Fibroblast of lung (primary cell): Measurements from ENCODE around the gene UPF3A.

Experiments used
- CTCF ChIP-seq, 2 donors: IDR thresholded peaks in 1 of 2; conservative IDR thresholded peaks in 1 of 2; 1 replicate in 1 of 2; 2 replicates in 1 of 2; pipeline ENCODE4 v1.5.1; 2011 to 2012; ENCODE audit warnings: low read length in 2 of 2, control low read depth in 1 of 2, inconsistent platforms in 1 of 2, low read depth in 1 of 2, mild to moderate bottlenecking in 1 of 2
- EZH2 ChIP-seq: IDR thresholded peaks from 2 replicates; pipeline ENCODE4 v1.5.1; 2012; ENCODE audit warnings: low read length, control low read depth, mild to moderate bottlenecking; ENCODE audit errors: missing control alignments

GRCh38 chr13:114311387-114311786 is 30.0 kb downstream of the UPF3A start:
- TF ChIP-seq CTCF (conservative IDR thresholded peaks at IDR 0.05 in 1 of 2, IDR thresholded peaks at IDR 0.05 in 1 of 2; ENCODE audit: low read depth in 1 of 2, low read length in 2 of 2) (no peak), EZH2 (no peak)
